CD1c-positive myeloid dendritic cell (primary cell): ENCODE results near the gene TLE3.

Source experiments
- DNase-seq: peaks from one replicate; pipeline ENCODE4 v3.0.0-alpha.2; 2016; ENCODE audit errors: extremely low spot score

Gene TLE3

GRCh38 chr15:70084461-70084860 lies 13.3 kb downstream of the TLE3 start:
- DNase-seq, result no peak

- DNase-seq, result no peak
Observed at GRCh38 chr15:70083946-70084345, 13.8 kb downstream of the TLE3 start.

- DNase-seq, result no peak
Observed at GRCh38 chr15:70083418-70083817, 14.3 kb downstream of the TLE3 start.

- no peak for DNase-seq
Observed at GRCh38 chr15:70082281-70082900, 15.3 kb downstream of the TLE3 start.

- no peak for DNase-seq
Observed at GRCh38 chr15:70081612-70082011, 16.1 kb downstream of the TLE3 start.

- DNase-seq, result no peak
Observed at GRCh38 chr15:70080347-70080746, 17.4 kb downstream of the TLE3 start.

GRCh38 chr15:70079888-70080287 lies 17.8 kb downstream of the TLE3 start:
- DNase-seq, result no peak

GRCh38 chr15:70078578-70079417 lies 18.9 kb downstream of the TLE3 start:
- DNase-seq, result no peak

GRCh38 chr15:70077188-70078147 lies 20.2 kb downstream of the TLE3 start:
- no peak for DNase-seq

GRCh38 chr15:70074380-70074779 lies 23.3 kb downstream of the TLE3 start:
- no peak for DNase-seq

- no peak for DNase-seq
Observed at GRCh38 chr15:70072479-70072878, 25.2 kb downstream of the TLE3 start.

GRCh38 chr15:70071799-70072198 lies 25.9 kb downstream of the TLE3 start:
- no peak for DNase-seq

GRCh38 chr15:70069716-70070115 lies 28.0 kb downstream of the TLE3 start:
- DNase-seq, result no peak

GRCh38 chr15:70068783-70069565 lies 28.7 kb downstream of the TLE3 start:
- DNase-seq, result no peak

GRCh38 chr15:70067681-70068080 lies 30.0 kb downstream of the TLE3 start:
- DNase-seq, result no peak

- DNase-seq, result no peak
Observed at GRCh38 chr15:70067011-70067410, 30.7 kb downstream of the TLE3 start.

GRCh38 chr15:70066447-70066846 lies 31.3 kb downstream of the TLE3 start:
- DNase-seq, result no peak

- no peak for DNase-seq
Observed at GRCh38 chr15:70066004-70066403, 31.7 kb downstream of the TLE3 start.

GRCh38 chr15:70065006-70065722 lies 32.6 kb downstream of the TLE3 start:
- no peak for DNase-seq

GRCh38 chr15:70064441-70064840 lies 33.3 kb downstream of the TLE3 start:
- no peak for DNase-seq

GRCh38 chr15:70063980-70064379 lies 33.7 kb downstream of the TLE3 start:
- DNase-seq, result no peak
